GM20000 (cell line): Measurements from ENCODE around the gene OR51S1.

Experiments used
- DNase-seq: peaks from one replicate; pipeline ENCODE4 v3.0.0; 2012; ENCODE audit warnings: low spot score
- CTCF ChIP-seq: IDR thresholded peaks from 2 replicates; pipeline ENCODE4 v1.5.1; 2012; ENCODE audit warnings: mild to moderate bottlenecking, control low read depth; ENCODE audit errors: extremely low read depth, missing control alignments

OR51S1 gene, protein sequence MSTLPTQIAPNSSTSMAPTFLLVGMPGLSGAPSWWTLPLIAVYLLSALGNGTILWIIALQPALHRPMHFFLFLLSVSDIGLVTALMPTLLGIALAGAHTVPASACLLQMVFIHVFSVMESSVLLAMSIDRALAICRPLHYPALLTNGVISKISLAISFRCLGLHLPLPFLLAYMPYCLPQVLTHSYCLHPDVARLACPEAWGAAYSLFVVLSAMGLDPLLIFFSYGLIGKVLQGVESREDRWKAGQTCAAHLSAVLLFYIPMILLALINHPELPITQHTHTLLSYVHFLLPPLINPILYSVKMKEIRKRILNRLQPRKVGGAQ

GRCh38 chr11:4848908-4849532 lies at the start of gene OR51S1:
OR51S1 (minus strand) TSS chr11:4849208; CDS start chr11:4849208, 0 bp downstream.
- TF ChIP-seq CTCF: no peak

GRCh38 chr11:4891996-4892640 lies 43.1 kb upstream of the OR51S1 start:
- no peak for TF ChIP-seq CTCF
- no peak for DNase-seq

More at GRCh38 chr11:4848908-4849532, at the start of gene OR51S1:
- DNase-seq: no peak

- no peak for DNase-seq
- no peak for TF ChIP-seq CTCF
Measured at GRCh38 chr11:4890279-4890678, 41.3 kb upstream of the OR51S1 start.

GRCh38 chr11:4887591-4887990 lies 38.6 kb upstream of the OR51S1 start:
- no peak for TF ChIP-seq CTCF

DNA sequence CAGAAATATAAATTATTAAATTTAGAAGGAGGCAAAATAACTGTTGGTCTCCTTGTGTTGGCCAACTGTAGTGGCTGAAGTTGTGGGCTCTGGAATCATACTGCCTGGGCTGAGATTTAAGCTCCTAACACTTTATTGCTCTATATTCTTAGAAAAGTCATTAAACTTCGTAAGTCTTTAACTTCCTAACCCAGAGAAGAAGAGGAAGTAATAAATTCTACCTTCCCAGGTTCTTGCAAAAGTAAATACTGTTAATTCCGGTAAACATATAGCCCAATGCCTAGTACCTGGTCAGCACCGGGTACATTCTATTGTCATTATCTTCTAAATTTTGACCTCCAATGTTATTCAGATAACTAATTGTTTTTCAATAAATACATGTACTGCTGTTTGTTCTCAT lies 37.2 kb upstream of the OR51S1 start:
- no peak for TF ChIP-seq CTCF
- DNase-seq: no peak

More at GRCh38 chr11:4887591-4887990, 38.6 kb upstream of the OR51S1 start:
- no peak for DNase-seq

DNA sequence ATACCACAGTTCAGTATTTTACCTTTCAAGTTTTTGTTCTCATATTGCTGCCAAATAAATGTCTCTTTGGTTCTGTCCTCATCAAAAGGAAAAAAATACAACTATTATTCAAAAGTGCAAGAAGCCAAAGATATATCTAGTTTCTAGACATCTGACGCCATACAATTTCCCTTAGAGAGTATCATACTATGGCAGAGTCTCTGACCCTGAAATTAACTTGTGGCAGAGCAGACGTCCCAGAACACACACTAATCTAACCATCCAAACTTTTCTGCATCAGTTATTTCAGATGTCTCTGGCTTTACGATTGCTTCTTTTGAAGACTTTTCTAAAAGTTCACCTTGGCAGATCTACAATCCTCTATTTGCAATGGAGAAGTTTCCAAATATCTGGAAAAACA lies 35.4 kb upstream of the OR51S1 start:
- no peak for DNase-seq
- TF ChIP-seq CTCF: no peak

GRCh38 chr11:4882543-4882942 lies 33.5 kb upstream of the OR51S1 start:
- no peak for DNase-seq
- TF ChIP-seq CTCF: no peak
